Activated T-helper 17 cell treated with anti-CD3 and anti-CD28 coated beads, Interleukin-2, amount 50 U/mL, for 72 hours (primary cell): ENCODE results near the gene GPC1. TPM values are rescaled to one million over a fixed set of nuclear protein-coding genes. Genes with fewer than 3 reads are reported as not detected.

Experiments used
- ATAC-seq: fragments of 150-1000 bp; cut with Tn5 transposase; replicated peaks from 2 replicates; pipeline ENCODE4 v1.10.0; 2021; ENCODE audit warnings: mild to moderate bottlenecking, moderate library complexity
- H3K27ac Mint-ChIP-seq: one replicate; pipeline ENCODE4 v1.8.0; 2022; ENCODE audit warnings: mixed read lengths
- H3K27me3 Mint-ChIP-seq: one replicate; pipeline ENCODE4 v1.8.0; 2022; ENCODE audit warnings: mixed read lengths
- H3K36me3 Mint-ChIP-seq: one replicate; pipeline ENCODE4 v1.8.0; 2022; ENCODE audit warnings: low read depth, mild to moderate bottlenecking, mixed read lengths
- H3K4me1 Mint-ChIP-seq: one replicate; pipeline ENCODE4 v1.8.0; 2022; ENCODE audit warnings: mixed read lengths
- H3K4me3 Mint-ChIP-seq: one replicate; pipeline ENCODE4 v1.8.0; 2022; ENCODE audit warnings: mild to moderate bottlenecking, mixed read lengths
- H3K9me3 Mint-ChIP-seq: one replicate; pipeline ENCODE4 v1.8.0; 2022; ENCODE audit warnings: mixed read lengths
- total RNA-seq, 2 donors: library from RNA; stranded (reverse); gene quantifications; one replicate each; pipeline ENCODE4 v1.2.3, GENCODE V29; 2022

The GPC1 gene
- total RNA-seq, 2 donors from 2014 or later, result 4.0 to 4.6 TPM

- ATAC-seq, result no peak
- no peaks in the 10 kb centered on the region for H3K27me3 Mint-ChIP-seq
- H3K27ac Mint-ChIP-seq, result no peak overlapping the region
- H3K4me1 Mint-ChIP-seq, result peaks cover 6% of the 10 kb centered on the region
- H3K4me3 Mint-ChIP-seq, result no peak overlapping the region
- H3K36me3 Mint-ChIP-seq, result no peaks in the 10 kb centered on the region
- H3K9me3 Mint-ChIP-seq, result no peaks in the 10 kb centered on the region
These were observed 41.5 kb upstream of the GPC1 start for GRCh38 chr2:240393831-240394410.

- Mint-ChIP-seq H3K9me3 (no peaks in the 10 kb centered on the region), H3K36me3 (no peaks in the 10 kb centered on the region), H3K27me3 (no peaks in the 10 kb centered on the region), H3K27ac (no peak overlapping the region), H3K4me3 (no peak overlapping the region), H3K4me1 (peaks cover 6% of the 10 kb centered on the region)
- no peak for ATAC-seq
These were observed 40.9 kb upstream of the GPC1 start for GRCh38 chr2:240394549-240394948.

GRCh38 chr2:240395448-240395847 lies 40.0 kb upstream of the GPC1 start:
- H3K4me1 Mint-ChIP-seq, result peaks cover 6% of the 10 kb centered on the region
- H3K27ac Mint-ChIP-seq, result no peak overlapping the region
- H3K4me3 Mint-ChIP-seq, result no peak overlapping the region
- no peaks in the 10 kb centered on the region for H3K36me3 Mint-ChIP-seq
- ATAC-seq, result no peak
- no peaks in the 10 kb centered on the region for H3K9me3 Mint-ChIP-seq
- no peaks in the 10 kb centered on the region for H3K27me3 Mint-ChIP-seq

- Mint-ChIP-seq H3K9me3 (no peaks in the 10 kb centered on the region), H3K27ac (no peak overlapping the region), H3K4me3 (no peak overlapping the region), H3K36me3 (no peaks in the 10 kb centered on the region), H3K4me1 (peaks cover 6% of the 10 kb centered on the region), H3K27me3 (no peaks in the 10 kb centered on the region)
- no peak for ATAC-seq
These were observed 39.4 kb upstream of the GPC1 start for GRCh38 chr2:240395896-240396622.

GRCh38 chr2:240396623-240397541 lies 38.6 kb upstream of the GPC1 start:
- Mint-ChIP-seq H3K4me1 (peaks cover 6% of the 10 kb centered on the region), H3K36me3 (no peaks in the 10 kb centered on the region), H3K27me3 (no peaks in the 10 kb centered on the region), H3K9me3 (no peaks in the 10 kb centered on the region), H3K27ac (no peak overlapping the region), H3K4me3 (no peak overlapping the region)
- ATAC-seq, result no peak

- ATAC-seq, result no peak
- Mint-ChIP-seq H3K9me3 (no peaks in the 10 kb centered on the region), H3K36me3 (no peaks in the 10 kb centered on the region), H3K27me3 (no peaks in the 10 kb centered on the region), H3K4me3 (no peak overlapping the region), H3K4me1 (peaks cover 6% of the 10 kb centered on the region), H3K27ac (no peak overlapping the region)
These were observed 37.9 kb upstream of the GPC1 start for GRCh38 chr2:240397542-240397916.

- ATAC-seq, result no peak
- no peaks in the 10 kb centered on the region for H3K9me3 Mint-ChIP-seq
- H3K27me3 Mint-ChIP-seq, result no peaks in the 10 kb centered on the region
- H3K27ac Mint-ChIP-seq, result no peak overlapping the region
- peaks cover under 1% of the 10 kb centered on the region for H3K4me1 Mint-ChIP-seq
- no peaks in the 10 kb centered on the region for H3K36me3 Mint-ChIP-seq
- no peak overlapping the region for H3K4me3 Mint-ChIP-seq
These were observed 37.4 kb upstream of the GPC1 start for GRCh38 chr2:240397924-240398645.

- Mint-ChIP-seq H3K36me3 (no peaks in the 10 kb centered on the region), H3K4me1 (peaks cover 6% of the 10 kb centered on the region), H3K4me3 (no peak overlapping the region), H3K27me3 (no peaks in the 10 kb centered on the region), H3K9me3 (no peaks in the 10 kb centered on the region), H3K27ac (no peak overlapping the region)
- ATAC-seq, result no peak
These were observed 36.7 kb upstream of the GPC1 start for GRCh38 chr2:240398661-240399267.

- no peak for ATAC-seq
These were observed 35.8 kb upstream of the GPC1 start for GRCh38 chr2:240399419-240400324.

GRCh38 chr2:240400371-240401161 lies 34.9 kb upstream of the GPC1 start:
- Mint-ChIP-seq H3K36me3 (no peaks in the 10 kb centered on the region), H3K4me3 (no peak overlapping the region), H3K27me3 (no peaks in the 10 kb centered on the region), H3K4me1 (peaks cover 6% of the 10 kb centered on the region), H3K27ac (no peak overlapping the region), H3K9me3 (no peaks in the 10 kb centered on the region)
- no peak for ATAC-seq

More at GRCh38 chr2:240399419-240400324, 35.8 kb upstream of the GPC1 start:
- Mint-ChIP-seq H3K4me3 (no peak overlapping the region), H3K36me3 (no peaks in the 10 kb centered on the region), H3K27me3 (no peaks in the 10 kb centered on the region), H3K27ac (no peak overlapping the region), H3K9me3 (no peaks in the 10 kb centered on the region), H3K4me1 (peaks cover 6% of the 10 kb centered on the region)

GRCh38 chr2:240401308-240401707 lies 34.2 kb upstream of the GPC1 start:
- Mint-ChIP-seq H3K4me3 (no peak overlapping the region), H3K27me3 (no peaks in the 10 kb centered on the region), H3K27ac (no peak overlapping the region)

GRCh38 chr2:240401781-240402551 lies 33.5 kb upstream of the GPC1 start:
- no peak for ATAC-seq
- Mint-ChIP-seq H3K4me3 (peak overlapping the region; percentile 75), H3K27ac (peak overlapping the region; percentile 72), H3K9me3 (no peaks in the 10 kb centered on the region), H3K4me1 (peaks cover 6% of the 10 kb centered on the region), H3K27me3 (no peaks in the 10 kb centered on the region), H3K36me3 (no peaks in the 10 kb centered on the region)

More at GRCh38 chr2:240401308-240401707, 34.2 kb upstream of the GPC1 start:
- H3K9me3 Mint-ChIP-seq, result no peaks in the 10 kb centered on the region
- H3K4me1 Mint-ChIP-seq, result peaks cover 6% of the 10 kb centered on the region
- no peaks in the 10 kb centered on the region for H3K36me3 Mint-ChIP-seq
- no peak for ATAC-seq
